HCEC 1CT (cell line): Measurements from ENCODE around the gene ELOVL7.
A peak's percentile ranks its signal among the peaks of the same experiment; 100 is the strongest.
"Not testable (repeated sequence)": the region's sequence is repeated elsewhere in the genome, so short reads cannot be mapped to it uniquely, and the experiment has no call there.

Experiments
- DNase-seq: peaks from one replicate; pipeline ENCODE4 v3.0.0-alpha.2; 2017

Gene ELOVL7

DNA sequence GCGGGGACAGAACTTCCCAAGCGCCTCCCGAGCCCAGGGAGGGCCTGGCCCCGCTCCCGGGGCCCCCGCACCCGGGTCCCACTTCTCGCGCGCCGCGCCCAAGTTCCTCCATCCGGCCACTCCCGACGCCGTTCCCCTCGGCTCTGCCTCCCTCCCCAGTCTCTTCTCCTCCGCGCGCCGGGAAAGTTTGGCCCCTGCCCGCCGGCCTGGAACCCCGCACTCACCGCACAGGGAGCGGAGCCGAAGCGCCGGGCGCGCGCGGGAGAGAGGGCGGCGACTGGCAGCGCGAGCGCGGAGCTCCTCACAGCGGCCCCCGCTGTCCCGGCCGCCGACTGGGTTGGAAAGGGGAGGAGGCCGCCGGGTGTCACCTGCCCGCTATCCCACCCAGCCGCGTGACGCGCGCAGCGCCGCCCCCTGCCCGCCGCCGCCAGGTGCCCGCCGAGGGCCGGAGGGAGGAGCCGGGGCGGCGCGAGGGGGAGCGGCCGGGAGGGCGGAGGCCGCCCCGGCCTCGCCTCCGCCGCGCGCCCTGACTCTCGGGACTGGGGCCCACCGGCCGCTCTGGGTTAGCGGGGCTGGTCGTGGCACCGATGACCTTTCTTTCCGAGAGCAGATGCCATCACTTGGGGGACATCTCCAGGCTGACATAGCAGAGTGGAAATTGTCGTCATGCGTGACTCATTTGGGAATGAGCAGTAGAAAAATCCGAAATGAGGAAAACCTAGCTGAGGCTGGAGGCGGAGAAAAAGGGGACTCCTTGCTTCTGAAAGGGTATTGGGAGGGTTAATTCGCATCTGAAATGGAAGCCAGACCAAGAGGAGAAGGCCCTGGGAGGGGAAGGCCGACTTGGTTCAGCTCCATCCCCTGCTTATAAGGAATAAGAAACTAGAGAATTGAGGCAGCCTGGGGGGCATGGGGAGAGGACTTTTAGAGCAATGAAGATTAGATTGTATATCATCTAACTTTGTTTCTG is at the start of gene ELOVL7:
Gene ELOVL7 (minus strand): TSS at position 334 of the 970 bp plus-strand sequence. CDS start 56,872 bp downstream, outside the sequence.
- DNase-seq: peak; percentile 43

DNA sequence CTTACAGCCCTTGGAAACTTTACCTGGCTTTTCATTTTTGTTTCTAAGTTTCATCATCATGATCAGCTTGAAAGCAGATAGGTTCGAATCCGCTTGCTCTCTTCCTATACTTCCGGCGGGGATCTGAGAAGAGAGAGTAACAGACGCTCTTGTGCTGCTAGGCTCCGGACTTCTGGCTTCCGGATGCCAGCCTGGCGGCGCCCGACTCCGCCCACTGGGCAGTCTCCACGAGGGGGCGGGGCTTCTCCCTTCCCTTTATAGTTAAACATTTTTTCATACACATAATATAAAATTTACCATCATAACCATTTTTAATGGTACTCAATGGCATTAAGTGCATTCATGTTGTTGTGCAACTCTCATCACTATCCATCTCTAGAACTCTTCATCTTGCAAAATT is 49.5 kb upstream of the ELOVL7 start:
- DNase-seq: no peak

DNA sequence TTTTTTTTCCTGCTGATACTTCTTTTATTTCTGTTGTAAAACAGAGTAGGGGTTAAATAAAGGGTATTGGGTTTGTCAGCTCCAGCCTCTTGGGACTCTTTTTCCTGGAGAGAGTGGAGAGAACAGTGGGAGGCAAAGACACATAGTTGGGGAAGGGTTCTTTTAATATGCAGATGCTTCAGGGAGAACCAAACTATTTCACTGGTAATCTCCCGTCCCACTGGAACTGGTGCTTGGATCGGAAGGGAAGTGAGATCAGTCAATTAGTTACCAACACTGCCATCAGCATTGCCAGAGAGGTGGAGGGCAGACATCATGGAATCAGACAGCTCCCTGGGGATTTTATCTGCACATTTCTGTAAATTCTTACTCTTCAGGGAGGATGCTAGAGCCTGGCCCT is 47.6 kb upstream of the ELOVL7 start:
- no peak for DNase-seq

DNA sequence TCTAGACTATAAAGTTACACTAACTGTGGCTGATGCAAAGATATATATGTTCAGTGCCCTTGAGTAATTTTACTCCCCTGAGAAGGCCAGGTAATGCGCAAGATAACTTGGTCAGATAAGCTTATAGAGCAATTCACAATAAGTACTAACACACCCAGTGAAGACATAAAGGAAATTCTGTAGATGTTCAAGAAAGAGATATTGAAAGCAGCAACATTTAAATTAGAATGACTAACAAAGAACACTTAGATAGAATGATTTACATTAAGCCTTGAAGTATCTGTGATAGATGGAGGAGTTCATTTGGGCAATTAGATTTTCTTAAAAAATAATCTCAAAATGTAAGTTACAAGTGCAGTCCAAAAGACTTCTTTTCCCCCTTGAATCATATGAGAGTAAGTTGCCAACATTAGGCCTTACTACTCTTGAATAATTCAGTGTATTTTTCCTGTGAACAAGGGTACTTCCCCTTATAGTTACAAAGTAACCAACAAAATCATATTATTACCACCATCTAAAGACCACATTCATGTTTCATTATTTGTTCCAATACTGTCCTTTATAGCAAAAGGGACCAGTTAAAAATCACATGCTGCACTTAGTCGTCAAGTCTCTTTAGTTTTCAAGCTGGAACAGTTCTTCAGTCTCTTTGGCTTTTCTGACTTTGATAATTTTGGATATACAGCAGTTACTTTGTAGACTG is 44.4 kb upstream of the ELOVL7 start:
- no peak for DNase-seq

DNA sequence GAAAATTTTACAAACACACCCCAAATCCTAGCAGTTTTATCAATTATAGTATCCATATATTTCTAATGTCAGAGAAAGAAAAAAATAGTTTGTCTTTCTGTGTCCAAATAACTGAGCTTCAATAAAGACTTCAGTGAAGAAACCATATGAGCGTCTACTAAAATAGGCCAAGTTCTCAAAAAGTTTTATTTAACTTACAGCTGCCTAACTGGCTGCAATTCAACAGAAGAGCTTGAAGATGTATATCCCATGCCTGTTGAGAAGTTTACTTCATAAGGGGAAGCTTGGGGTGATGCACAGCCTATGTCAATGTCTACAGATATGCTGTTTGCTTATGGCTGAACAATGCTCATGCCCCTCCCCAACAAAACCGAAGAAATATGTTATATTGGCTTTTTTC is 43.7 kb upstream of the ELOVL7 start:
- no peak for DNase-seq

DNA sequence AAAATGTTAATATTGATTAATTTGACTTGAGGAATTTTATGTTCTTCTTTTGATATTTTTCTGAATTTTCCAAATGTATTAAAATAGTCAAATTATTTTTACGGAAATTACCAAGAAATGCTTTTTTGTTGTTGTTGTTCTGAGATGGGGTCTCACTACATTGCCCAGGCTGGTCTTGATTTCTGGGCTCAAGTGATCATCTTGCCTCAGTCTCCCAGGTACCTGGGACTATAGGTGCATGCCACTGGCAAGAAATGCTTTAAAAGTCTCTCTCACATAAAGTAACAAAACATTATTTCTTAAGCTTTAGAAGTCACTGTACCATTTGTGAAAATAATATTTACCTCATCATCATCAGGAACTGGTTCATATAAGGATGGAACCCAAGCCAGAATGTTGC is 43.0 kb upstream of the ELOVL7 start:
- no peak for DNase-seq

DNA sequence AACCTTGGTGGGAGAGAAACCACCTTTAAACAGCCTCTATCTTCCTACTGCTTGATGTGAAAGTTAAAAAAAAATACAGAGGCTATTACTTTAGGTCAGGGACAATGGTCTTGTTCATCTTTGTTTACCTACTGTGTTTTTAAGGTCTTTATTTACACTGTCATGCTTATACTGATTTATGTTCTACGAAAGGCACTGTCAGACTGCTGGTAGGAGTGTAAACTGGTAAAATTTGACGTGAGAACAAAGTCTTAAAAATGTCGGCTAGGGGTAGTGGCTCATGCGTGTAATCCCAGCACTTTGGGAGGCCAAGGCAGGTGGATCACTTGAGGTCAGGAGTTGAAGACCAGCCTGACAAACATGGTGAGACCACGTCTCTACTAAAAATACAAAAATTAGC is 42.1 kb upstream of the ELOVL7 start:
- DNase-seq: no peak

DNA sequence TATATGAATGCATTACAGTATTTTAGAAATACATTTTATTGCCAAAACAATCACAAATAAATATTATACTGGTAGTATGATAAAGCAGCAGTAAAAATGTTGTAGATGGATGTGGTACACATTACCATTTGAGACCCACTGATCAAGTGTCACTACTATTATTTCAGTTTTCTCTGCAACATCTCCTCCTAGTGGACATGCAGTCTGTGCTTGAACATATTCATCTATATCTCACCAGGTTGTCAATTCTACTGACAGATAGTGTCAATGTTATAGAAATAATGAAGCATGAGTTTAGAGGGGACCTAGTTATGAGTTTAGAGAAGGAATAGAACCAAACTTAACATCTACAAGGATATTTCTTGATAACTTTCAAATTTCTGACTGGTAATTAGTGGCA is 39.2 kb upstream of the ELOVL7 start:
- peak; percentile 7 for DNase-seq

DNA sequence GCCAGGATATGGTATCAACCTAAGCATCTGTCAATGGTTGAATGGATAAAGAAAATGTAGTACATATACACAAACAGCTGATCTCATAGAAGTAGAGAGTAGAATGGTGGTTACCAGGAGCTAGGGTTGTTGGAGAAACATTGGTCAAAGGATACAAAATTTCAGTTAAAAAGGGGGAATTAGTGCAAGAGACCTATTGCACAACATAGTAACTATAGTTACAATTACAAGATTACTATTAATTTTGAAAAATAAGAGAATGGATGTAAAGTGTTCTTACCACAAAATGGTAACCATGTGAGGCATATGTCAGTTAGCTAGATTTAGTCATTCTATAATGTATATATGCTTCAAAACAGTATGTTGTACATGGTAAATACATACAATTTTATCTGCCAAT is 28.8 kb upstream of the ELOVL7 start:
- DNase-seq: no peak

DNA sequence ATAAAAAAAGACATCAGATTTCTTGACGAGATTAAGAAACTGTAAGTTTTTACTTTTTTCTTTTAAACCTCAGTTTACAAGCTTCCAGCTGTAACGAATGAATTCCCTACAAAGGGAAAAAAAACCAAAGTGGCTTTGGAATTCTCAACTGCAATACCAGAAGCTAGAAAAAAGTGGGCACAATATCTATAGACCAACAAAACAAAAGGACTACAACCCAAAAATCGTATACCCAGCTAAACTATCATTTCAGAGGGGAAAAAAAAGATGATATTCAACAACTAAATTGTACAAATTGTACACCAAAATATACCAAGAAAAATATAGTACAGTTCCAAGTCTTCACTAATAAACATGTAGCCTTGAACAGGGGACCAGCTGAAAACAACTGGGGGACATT is 26.8 kb upstream of the ELOVL7 start:
- no peak for DNase-seq

DNA sequence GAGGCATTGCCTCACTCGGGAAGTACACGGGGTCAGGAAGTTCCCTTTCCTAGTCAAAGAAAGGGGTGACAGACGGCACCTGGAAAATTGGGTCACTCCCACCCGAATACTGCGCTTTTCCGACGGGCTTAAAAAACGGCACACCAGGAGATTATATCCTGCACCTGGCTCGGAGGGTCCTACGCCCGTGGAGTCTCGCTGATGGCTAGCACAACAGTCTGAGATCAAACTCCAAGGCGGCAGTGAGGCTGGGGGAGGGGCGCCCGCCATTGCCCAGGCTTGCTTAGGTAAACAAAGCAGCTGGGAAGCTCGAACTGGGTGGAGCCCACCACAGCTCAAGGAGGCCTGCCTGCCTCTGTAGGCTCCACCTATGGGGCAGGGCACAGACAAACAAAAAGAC is 16.5 kb upstream of the ELOVL7 start:
- not testable (repeated sequence) for DNase-seq

DNA sequence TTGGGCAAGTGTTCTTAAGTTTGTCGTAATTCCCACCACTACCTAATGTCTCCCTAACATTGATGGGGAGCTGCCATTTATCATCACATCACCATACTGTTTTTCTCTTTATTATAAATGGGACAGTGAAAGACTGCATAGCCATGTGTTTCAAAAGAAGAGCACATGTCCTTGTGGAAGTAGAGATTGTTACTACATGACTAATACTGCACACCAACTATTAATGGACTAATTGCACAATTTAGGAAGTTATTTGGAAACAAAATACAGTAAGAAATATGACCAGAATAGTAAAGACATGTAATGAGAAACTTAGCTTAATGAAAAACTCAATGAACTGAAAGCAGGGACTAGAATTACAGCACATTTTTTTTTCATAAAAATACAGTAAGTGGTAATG is 12.0 kb upstream of the ELOVL7 start:
- DNase-seq: peak; percentile 80

DNA sequence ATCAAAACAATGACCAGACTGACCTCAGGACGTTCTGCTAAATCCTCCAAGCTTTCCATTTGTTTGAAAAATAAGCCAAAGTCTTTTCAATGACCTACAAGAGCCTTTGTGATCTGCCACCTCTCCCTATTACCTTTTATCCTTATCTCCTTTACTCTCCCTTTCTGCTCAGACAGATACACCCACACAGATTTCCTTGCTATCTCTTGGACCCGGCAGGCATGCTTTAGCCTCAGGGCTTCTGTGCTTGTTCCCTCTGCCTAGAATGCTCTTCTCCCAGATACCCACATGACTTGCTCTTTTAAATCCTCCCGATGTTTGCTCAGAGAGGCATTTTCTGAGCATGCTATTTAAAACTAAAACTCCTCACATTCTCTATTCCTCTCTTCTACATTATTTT is 8.9 kb upstream of the ELOVL7 start:
- no peak for DNase-seq

DNA sequence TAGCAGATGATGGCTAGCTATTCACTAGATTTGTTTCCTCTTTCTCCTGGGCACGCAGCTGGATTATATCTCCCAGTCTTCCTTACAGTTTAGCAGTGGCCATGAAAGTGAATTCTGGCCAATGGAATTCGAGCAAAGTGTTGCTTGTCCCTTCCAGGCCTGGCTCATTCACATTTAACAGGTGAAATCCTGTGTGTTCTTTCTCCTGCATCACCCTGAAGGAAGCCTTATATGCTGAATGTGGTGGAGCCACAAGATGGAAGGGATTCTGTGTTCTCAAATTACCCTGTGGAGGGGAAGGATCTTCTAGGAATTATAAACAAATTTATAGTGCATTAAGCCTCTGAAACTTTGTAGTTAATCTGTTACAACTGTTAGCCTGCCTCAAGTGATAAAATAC is 8.2 kb upstream of the ELOVL7 start:
- DNase-seq: no peak

DNA sequence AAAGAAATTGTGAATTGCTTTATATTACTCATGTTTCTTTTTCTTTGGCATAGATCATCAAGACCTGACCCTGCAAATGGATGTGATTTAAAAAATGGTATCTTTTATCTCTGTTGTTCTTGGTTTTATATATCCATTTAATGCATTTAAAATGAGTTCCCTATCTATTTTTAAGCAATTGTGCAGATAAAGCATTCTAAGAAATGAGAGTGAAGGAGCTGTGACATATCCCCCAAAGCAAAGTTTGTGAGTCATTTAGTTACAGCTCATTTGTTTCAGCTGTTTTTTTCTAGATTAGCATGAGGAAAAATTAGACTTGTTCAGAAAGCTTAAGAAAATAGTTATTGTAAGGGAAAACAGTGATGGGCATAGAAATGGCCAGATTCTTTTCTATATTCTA is 7.6 kb upstream of the ELOVL7 start:
- DNase-seq: no peak

DNA sequence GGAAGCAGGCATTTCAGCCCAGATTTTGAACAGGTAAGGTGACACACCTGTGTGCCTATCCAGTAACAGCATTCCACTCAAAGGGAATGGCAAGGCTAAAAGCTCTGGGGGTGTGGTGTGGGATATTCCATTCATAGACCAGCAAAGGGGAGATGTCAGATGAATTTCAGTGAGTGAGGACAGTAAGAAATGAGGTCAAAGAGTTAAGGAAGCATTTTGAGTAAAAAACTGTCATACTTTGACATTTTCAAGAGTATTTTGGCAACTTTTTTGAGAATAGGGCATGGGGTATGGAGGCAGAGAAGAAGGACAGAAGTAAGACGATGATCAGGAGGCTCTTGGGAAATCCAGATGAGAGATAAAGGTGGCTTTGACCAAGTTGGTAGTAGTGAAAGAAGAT is 2.2 kb upstream of the ELOVL7 start:
- no peak for DNase-seq

DNA sequence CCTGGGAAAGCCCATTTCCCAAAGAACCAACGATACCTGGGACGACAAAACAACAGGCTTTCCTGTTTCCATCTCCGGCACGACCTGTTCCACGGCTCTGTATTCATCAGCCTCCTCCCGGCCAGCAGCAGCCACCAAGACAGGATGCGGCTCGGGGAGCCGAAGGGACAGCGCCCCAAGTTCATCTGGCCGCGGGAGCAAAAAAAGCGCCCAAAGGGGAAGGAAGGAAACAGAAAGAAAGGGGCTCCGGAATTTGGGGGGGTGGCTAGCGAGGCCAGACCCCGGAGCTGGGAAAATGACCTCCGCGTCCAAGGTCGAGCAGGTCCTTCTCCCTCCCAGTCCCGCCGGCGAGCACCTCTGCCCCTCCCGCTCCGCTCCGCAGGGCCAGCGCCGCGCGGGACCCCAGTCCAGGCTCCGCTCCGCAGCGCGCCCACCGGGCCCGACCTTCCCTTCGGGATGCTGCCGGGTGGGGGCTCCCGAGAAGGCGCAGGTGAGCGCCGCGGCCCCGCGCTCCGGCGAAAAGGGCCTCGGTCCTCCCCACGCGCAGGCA is 608 bp downstream of the ELOVL7 start:
- no peak for DNase-seq

DNA sequence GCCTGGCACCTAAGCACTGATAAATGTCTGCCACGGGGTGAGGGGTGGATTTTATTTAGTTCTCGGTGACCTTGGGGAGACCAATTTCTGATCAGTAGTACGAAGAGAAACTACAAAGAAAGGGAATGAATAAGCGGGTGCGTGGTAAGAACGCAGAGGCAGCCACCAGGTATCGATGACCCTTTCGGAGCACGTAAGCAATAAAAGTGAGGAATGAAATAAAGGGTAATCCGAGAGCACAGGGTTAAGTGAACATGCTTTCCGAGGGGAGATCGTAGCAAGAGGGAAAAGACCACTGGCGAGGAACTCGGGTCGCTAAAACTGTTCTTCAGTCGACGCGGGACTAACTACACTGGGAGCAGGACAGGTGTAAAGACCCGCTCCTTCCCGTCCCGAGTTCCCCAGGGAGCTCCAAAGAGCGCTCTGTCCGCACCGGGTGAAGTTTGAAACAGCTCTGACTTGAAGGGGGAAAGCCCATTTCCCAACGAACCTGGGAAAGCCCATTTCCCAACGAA is 1.1 kb downstream of the ELOVL7 start:
- DNase-seq: no peak

DNA sequence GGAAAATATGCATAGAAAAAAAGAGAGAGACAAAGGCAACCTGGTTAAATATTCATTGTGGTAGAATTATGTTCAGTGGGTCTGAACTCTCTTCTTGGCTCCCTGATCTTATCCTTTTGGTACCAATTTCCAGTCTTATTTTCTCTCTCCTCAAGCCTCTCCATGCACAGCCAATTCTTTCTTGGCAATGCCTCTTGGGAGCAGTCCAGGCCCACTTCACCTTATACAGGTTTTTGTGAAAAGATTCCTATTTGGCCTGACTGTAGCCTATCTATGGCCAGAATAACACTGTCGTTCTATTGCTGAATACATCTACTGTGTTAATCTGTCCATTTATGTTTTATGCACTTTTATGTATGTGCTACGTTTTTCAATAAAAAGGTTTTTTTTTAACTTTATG is 2.7 kb downstream of the ELOVL7 start:
- no peak for DNase-seq

DNA sequence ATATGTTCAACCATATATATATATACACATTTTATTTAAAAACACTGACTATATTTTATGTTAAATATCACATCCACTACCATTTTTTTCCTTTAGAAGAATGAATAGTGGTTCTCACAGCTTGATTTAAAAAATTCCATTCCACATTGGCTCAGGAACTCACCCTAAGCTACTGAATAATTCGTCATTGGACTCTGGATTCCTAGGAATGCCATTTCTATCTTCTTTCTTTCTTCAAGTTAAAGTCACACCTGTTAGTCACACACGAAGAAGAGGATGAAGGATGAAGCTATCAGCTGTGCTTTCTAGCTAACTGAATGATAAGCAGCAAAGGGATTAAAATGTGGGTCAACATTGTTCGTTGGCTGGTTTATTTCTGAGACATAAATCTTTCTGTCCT is 7.9 kb downstream of the ELOVL7 start:
- DNase-seq: no peak

DNA sequence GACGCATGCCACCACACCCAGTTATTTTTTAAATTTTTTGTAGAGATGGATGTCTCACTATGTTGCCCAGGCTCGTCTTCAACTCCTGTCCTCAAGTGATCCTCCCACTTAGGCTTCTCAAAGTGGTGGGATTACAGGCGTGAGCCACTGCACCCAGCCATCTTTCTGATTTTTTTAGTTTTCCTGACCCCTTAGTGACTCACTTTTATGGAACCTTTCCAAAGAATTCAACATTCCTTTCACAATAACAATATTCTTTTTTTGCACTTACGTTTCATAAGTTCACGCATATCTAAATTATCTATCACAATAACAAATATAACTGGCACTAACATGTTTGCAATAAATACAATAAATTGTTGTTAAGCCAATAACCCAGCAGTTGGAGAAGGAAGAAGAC is 8.5 kb downstream of the ELOVL7 start:
- DNase-seq: peak; percentile 46

DNA sequence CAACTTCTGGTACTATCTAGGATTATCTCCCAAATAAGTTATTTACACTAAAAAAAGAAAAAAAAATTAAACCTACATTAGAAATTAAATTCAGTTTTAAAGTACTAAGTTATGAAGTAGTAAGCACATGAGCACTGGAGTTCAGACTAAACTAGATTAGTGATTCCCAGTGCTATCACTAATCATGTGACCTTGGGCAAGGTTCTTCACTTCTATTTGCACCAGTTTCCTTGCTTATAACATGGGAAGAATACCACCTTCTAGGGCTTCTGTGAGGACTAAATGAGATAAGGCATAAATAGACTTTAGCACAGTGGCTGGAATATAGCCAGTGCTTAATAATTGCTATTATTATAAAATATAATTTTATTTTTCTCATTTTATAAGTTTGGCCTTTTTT is 10.5 kb downstream of the ELOVL7 start:
- no peak for DNase-seq

DNA sequence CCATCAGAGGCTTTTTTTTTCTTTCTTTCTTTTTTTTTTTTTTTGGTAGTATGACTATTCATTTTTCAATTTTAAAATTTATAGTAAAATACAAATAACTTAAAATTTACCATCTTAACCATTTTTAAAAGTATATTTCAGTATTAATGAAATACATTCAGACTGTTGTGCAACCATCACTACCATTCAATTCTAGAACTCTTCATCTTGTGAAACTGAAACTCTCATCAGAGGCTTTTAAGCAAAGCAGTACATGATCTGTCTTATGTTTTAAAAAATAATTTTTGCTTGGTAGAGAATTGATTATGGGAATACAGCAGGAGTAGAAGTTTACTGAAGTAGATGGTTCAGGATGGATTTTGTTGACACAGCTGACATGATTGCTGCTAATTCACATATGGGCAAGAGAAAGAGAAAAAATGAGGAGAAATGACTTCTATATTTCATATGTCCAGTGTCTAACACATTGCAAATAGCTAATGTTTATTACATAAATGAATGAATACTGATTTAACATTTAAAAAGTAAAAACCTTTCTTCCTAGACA is 13.4 kb downstream of the ELOVL7 start:
- no peak for DNase-seq
